GM19467 (cell line): ENCODE results near the gene CRADD.
"Not testable (repeated sequence)": the region's sequence is repeated elsewhere in the genome, so short reads cannot be mapped to it uniquely, and the experiment has no call there.

Source experiments
- ATAC-seq: cut with Tn5 transposase; IDR thresholded peaks from one replicate; pipeline ENCODE4 v1.9.1; 2021; ENCODE audit warnings: mild to moderate bottlenecking, moderate library complexity; ENCODE audit not compliant: unreplicated experiment

The CRADD gene

DNA sequence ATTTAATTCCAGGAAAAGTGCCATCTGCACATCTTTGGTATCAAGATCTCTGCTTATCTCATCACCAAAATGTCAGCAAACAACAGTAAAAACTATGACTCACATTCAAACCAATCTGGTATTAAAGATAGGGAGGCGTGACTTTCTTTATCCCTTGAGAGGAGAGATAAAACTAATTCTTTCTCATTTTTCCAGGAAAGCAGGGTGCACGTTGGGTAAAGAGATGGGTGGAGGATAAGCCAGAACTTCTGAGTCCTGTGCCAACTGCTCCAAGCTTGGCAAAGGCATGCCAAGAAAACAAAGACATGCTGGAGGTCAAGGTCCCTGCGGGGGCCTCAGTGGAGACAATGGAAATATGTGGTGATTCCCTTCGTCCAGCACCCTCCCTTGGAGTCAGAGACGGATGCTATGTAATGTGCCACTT lies 245.4 kb downstream of the CRADD start:
- ATAC-seq: no peak

DNA sequence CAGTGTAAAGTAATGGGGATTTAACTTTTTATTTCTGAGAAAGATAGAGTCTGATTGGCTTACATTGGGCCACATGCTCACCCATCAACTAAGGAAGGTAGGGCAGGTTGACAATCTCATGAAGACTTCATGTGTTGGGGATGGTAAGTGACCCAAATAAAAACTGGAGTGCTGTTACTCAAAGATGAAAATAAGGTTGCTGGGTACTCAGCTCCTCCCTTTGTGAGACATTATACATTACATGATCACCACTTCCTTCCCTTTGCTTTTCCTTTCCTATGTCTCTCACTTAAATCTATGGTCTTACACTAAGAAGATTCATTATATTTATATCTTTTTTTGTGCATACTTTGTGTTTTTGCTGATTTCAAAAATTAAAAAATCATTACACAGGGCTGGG lies 247.2 kb downstream of the CRADD start:
- no peak for ATAC-seq

GRCh38 chr12:93925585-93926205 lies 248.5 kb downstream of the CRADD start:
- ATAC-seq: no peak

DNA sequence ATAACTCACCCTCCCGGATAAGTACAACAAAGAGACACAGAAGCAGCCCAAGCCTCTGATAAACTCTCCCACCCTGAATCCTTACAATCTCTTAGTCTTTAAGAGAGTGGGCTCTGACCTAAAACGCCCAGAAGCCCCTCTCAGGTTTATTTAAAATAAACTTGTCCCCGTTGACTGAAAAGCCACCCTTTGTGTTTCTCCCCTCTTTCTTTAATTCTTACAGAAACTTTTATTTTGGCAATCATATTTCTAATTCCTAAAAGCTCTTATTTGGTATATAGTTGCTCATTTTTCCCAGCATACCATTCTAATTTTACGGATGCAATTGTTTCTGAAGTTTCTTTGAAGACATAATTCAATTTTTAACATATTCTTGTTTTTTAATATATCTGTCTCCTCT lies 249.1 kb downstream of the CRADD start:
- no peak for ATAC-seq

GRCh38 chr12:93929081-93929480 lies 251.9 kb downstream of the CRADD start:
- ATAC-seq: not testable (repeated sequence)

GRCh38 chr12:93937812-93938211 lies 260.6 kb downstream of the CRADD start:
- ATAC-seq: no peak

DNA sequence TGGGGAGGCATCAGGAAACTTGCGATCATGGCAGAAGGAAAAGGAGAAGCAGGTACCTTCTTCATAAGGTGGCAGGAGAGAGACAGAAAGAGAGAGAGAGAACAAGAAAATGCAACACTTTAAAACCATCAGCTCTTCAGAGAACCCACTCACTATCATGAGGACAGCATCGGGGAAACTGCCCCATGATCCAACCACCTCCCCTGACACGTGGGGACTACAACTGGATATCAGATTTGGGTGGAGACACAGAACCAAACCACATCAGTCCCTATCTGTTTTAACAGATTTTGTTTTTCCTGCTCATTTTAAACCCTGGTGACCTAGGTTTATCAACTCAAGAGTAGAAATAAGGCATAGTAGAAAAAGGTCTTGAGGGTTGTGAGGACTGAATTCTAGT lies 261.1 kb downstream of the CRADD start:
- no peak for ATAC-seq

- ATAC-seq: no peak
Observed at GRCh38 chr12:93938931-93939330, 261.8 kb downstream of the CRADD start.

GRCh38 chr12:93939641-93940325 lies 262.6 kb downstream of the CRADD start:
- ATAC-seq: no peak

DNA sequence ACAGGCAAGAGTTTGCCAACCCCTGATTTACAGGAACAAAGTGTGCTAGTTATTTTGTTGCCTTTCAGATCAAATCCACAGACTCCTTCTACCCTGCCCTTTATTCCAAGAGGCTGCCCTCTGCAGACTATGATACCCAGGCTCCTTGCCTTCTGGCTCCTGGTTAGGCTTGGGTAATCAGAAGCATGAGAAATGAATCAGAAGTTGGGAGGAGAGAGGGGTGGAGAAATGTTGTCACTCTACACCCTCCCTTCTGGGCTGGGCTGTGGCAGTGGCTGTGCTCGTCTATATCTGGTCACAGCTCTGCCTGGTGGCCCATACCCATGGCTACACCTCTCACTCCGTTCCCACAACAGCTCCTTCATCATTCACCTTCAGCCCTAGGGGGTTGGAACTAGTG lies 266.6 kb downstream of the CRADD start:
- ATAC-seq: no peak

DNA sequence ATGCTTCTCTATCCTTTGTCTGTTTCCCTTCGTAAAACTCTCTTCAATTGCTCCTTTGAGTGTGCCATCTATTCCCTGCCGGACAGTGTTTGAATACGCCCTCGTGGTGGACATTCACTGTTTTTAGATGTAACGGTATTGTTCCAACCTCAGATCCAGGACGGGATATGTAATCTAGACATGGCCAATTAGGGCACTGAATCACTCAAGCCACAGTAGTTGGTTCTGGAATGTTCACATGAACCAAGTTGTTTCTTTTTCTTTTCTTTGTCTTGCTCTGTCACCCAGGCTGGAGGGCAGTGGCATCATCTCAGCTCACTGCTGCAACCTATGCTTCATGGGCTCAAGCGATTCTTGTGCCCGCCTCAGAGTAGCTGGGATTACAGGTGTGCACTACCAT lies 267.0 kb downstream of the CRADD start:
- ATAC-seq: no peak
